Mucosa of stomach (tissue), 1 donor: ENCODE data around the gene ASTN2.

ENCODE experiments used
- H3K27me3 ChIP-seq: one replicate; pipeline ENCODE4 v1.7.0; 2013; ENCODE audit warnings: mild to moderate bottlenecking, low read length; ENCODE audit not compliant: control insufficient read depth, insufficient read depth
- H3K36me3 ChIP-seq: one replicate; pipeline ENCODE4 v1.7.0; 2013; ENCODE audit warnings: low read length; ENCODE audit not compliant: control insufficient read depth, insufficient read depth
- H3K4me1 ChIP-seq: one replicate; pipeline ENCODE4 v1.7.0; 2013; ENCODE audit warnings: mild to moderate bottlenecking, low read length; ENCODE audit not compliant: control insufficient read depth, insufficient read depth
- H3K4me3 ChIP-seq: one replicate; pipeline ENCODE4 v1.7.0; 2013; ENCODE audit warnings: low read length
- H3K9ac ChIP-seq: one replicate; pipeline ENCODE4 v1.7.0; 2013; ENCODE audit warnings: mild to moderate bottlenecking, low read length, moderate library complexity
- H3K9me3 ChIP-seq: one replicate; pipeline ENCODE4 v1.7.0; 2013; ENCODE audit warnings: mild to moderate bottlenecking, low read length, moderate library complexity; ENCODE audit not compliant: control insufficient read depth
- donor health status: Pancreatic carcinoma.

The ASTN2 gene

GRCh38 chr9:116964258-116964657, 450.6 kb downstream of the ASTN2 start:
- Histone ChIP-seq H3K4me1 (no peaks in the 10 kb centered on the region), H3K9ac (no peak overlapping the region), H3K4me3 (no peak overlapping the region), H3K27me3 (no peaks in the 10 kb centered on the region), H3K36me3 (no peaks in the 10 kb centered on the region), H3K9me3 (no peaks in the 10 kb centered on the region)

- no peaks in the 10 kb centered on the region for H3K36me3 ChIP-seq
- H3K4me1 ChIP-seq, result no peaks in the 10 kb centered on the region
- no peak overlapping the region for H3K4me3 ChIP-seq
- H3K9me3 ChIP-seq, result no peaks in the 10 kb centered on the region
- H3K9ac ChIP-seq, result no peak overlapping the region
- no peaks in the 10 kb centered on the region for H3K27me3 ChIP-seq
Measured at GRCh38 chr9:116959809-116960208, 455.0 kb downstream of the ASTN2 start.

DNA sequence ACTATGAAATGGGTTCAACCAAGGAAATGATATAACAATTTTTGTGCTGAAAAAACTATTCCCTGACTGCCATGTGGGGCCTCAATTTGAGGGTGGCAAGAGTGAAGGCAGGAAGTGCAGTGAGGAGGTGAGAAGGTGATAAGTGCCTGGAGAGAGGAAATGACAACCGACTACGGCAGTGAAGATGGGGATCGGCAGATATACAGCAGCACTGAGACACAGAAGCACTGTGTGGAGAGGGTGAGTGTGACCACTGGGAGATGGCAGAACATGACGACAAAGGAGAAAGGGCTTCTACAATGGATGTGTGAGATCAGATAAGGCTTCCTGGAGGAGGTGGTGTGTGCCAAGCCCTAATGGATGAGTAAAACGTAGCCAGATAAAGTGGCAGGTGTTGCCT, 456.0 kb downstream of the ASTN2 start:
- Histone ChIP-seq H3K4me1 (no peaks in the 10 kb centered on the region), H3K36me3 (no peaks in the 10 kb centered on the region), H3K27me3 (no peaks in the 10 kb centered on the region), H3K9ac (no peak overlapping the region), H3K4me3 (no peak overlapping the region), H3K9me3 (no peaks in the 10 kb centered on the region)

- Histone ChIP-seq H3K4me1 (no peaks in the 10 kb centered on the region), H3K9me3 (no peaks in the 10 kb centered on the region), H3K27me3 (no peaks in the 10 kb centered on the region), H3K36me3 (no peaks in the 10 kb centered on the region), H3K9ac (no peak overlapping the region), H3K4me3 (no peak overlapping the region)
Measured at GRCh38 chr9:116954731-116955130, 460.1 kb downstream of the ASTN2 start.

- no peaks in the 10 kb centered on the region for H3K36me3 ChIP-seq
- no peaks in the 10 kb centered on the region for H3K4me1 ChIP-seq
- no peaks in the 10 kb centered on the region for H3K9me3 ChIP-seq
- H3K27me3 ChIP-seq, result no peaks in the 10 kb centered on the region
- H3K4me3 ChIP-seq, result no peak overlapping the region
- no peak overlapping the region for H3K9ac ChIP-seq
Measured at GRCh38 chr9:116953271-116953670, 461.6 kb downstream of the ASTN2 start.

GRCh38 chr9:116952436-116952810, 462.4 kb downstream of the ASTN2 start:
- Histone ChIP-seq H3K36me3 (no peaks in the 10 kb centered on the region), H3K9ac (no peak overlapping the region), H3K27me3 (no peaks in the 10 kb centered on the region), H3K4me1 (no peaks in the 10 kb centered on the region), H3K4me3 (no peak overlapping the region), H3K9me3 (no peaks in the 10 kb centered on the region)

DNA sequence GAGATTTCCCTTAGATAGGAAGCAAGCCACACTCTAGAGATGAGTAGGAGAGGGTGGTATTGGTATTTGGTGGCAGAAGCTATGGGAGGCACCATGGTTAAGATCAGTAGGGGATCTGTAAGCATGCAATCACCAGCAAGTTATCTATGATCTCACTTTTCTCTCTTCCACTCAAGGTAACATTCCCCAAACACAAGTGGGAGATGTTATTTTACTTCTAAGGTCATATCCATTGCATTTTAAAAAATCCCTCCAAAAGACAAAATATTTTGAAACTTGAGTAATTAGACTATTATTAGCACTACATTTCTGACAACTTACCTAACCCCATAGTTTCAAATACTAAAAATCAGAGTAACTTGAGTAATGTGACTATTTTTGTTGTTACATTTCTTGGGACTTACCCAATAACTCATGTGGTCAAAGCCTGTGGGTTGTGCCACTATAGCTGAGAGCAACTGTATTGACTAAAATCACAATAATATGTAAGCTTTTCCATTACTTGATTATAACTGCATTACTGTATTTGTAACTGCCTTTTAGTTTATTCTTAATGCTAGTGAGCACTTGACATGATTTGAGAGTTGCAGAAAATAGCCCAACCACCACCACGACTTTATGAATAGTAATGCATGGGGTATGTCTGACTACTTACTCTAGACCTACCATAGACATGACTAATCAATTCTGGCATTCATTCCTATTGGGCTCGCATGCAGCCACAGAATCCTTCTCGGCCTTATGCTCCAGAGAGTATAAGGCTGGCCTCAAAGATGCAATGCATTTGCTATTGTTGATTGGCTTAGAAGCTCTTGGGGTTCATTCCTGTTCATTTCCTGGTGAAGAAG, 463.0 kb downstream of the ASTN2 start:
- Histone ChIP-seq H3K9me3 (no peaks in the 10 kb centered on the region), H3K27me3 (no peaks in the 10 kb centered on the region), H3K4me3 (no peak overlapping the region), H3K4me1 (no peaks in the 10 kb centered on the region), H3K36me3 (no peaks in the 10 kb centered on the region), H3K9ac (no peak overlapping the region)

DNA sequence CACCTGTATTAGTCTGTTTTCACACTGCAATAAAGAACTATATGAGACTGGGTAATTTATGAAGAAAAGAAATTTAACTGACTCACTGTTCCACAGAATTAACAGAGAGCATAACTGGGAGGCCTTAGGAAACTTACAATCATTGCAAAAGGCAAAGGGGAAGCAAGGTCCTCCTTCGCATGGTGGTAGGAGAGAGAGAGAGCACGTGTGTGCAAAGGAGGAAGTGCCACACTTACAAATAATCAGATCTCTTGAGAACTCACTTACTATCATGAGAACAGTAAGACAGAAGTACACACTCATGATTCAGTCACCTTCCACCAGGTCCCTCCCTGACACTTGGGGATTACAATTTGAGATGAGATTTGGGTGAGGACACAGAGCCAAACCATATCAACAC, 469.0 kb downstream of the ASTN2 start:
- no peaks in the 10 kb centered on the region for H3K27me3 ChIP-seq
- H3K4me1 ChIP-seq, result no peaks in the 10 kb centered on the region
- H3K4me3 ChIP-seq, result no peak overlapping the region
- H3K9ac ChIP-seq, result no peak overlapping the region
- H3K36me3 ChIP-seq, result no peaks in the 10 kb centered on the region
- no peaks in the 10 kb centered on the region for H3K9me3 ChIP-seq

- Histone ChIP-seq H3K27me3 (no peaks in the 10 kb centered on the region), H3K36me3 (no peaks in the 10 kb centered on the region), H3K9ac (no peak overlapping the region), H3K4me3 (no peak overlapping the region), H3K4me1 (no peaks in the 10 kb centered on the region), H3K9me3 (no peaks in the 10 kb centered on the region)
Measured at GRCh38 chr9:116944714-116945534, 469.9 kb downstream of the ASTN2 start.

DNA sequence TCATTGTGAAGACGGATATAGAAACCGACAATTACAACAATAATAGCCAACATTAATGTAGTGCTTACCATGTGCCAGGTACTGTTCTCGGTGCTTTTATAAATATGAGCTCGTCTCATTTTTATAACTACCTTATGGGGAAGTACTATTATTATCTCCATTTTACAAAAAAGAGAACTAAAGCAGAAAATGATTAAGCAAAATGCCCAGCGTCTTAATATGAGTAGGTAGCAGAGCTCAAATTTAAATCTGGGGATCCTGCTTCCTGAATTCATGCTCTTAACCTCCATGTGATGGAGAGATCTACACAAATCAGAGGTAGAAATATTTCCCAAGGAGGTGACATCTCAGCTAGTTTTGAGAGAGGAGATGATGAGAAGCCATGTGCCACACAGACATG, 470.9 kb downstream of the ASTN2 start:
- H3K4me3 ChIP-seq, result no peak overlapping the region
- H3K4me1 ChIP-seq, result no peaks in the 10 kb centered on the region
- no peaks in the 10 kb centered on the region for H3K27me3 ChIP-seq
- H3K36me3 ChIP-seq, result no peaks in the 10 kb centered on the region
- no peak overlapping the region for H3K9ac ChIP-seq
- no peaks in the 10 kb centered on the region for H3K9me3 ChIP-seq

DNA sequence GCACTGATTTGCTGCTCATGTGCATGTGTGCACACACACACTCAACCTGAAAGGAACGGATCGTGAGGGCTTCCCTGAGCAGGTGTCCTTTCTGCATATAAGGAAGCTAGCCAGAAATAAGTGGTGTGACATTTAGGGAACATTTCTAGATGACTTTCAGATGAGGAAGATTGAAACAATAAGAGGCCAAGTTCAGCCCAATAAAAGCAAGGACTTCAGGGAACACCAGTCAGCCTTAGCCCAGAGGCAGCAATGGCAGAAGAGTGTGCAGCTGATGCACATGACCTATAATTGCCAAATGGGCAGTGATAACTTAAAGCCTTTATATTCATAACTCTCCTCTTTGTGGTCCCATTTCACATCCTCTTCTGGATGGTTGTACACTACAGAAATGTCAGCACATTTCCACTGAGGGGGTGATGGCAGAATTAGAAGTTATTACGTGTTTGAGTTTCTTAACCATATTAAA, 472.2 kb downstream of the ASTN2 start:
- Histone ChIP-seq H3K4me3 (no peak overlapping the region), H3K27me3 (no peaks in the 10 kb centered on the region), H3K9me3 (no peaks in the 10 kb centered on the region), H3K4me1 (no peaks in the 10 kb centered on the region), H3K36me3 (no peaks in the 10 kb centered on the region), H3K9ac (no peak overlapping the region)

DNA sequence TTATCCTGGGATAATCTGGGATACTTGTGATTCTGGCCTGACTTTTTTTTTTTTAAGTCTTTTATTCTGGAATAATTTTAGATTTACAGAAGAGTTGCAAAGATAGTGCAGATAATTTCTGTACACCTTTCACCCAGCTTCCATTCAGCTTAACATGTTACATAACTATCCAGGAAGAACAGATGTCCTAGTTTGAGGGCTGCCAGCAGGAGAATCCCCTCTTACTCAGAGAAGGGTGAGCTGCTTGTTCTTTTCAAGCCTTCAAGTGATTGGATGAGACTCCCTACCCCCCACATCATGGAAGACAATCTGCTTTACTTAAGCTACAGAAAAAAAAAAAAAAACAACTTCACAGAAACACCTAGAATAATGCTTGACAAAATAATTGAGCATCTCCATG, 473.6 kb downstream of the ASTN2 start:
- H3K9ac ChIP-seq, result no peak overlapping the region
- H3K4me1 ChIP-seq, result no peaks in the 10 kb centered on the region
- no peaks in the 10 kb centered on the region for H3K9me3 ChIP-seq
- no peaks in the 10 kb centered on the region for H3K36me3 ChIP-seq
- H3K4me3 ChIP-seq, result no peak overlapping the region
- H3K27me3 ChIP-seq, result no peaks in the 10 kb centered on the region
